ENCODE results near the gene AHI1.

- TF ChIP-seq CTCF (conservative IDR thresholded peaks at IDR 0.05 in 1 of 2, IDR thresholded peaks at IDR 0.05 in 1 of 2; ENCODE audit: low read depth in 1 of 2, low read length in 2 of 2) (no peak), EZH2 (IDR thresholded peaks at IDR 0.05; ENCODE audit: low read length, missing control alignments) (no peak)
Measured at GRCh38 chr6:135362124-135362523, 135.4 kb downstream of the AHI1 start.
